ENCODE measurements around the gene PCMTD2. TPM values are rescaled to one million over a fixed set of nuclear protein-coding genes. Genes with fewer than 3 reads are reported as not detected.

PCMTD2 gene
- 10 to 100 TPM; 36.5 to 54.8 (median 44.5) TPM for total RNA-seq

DNA sequence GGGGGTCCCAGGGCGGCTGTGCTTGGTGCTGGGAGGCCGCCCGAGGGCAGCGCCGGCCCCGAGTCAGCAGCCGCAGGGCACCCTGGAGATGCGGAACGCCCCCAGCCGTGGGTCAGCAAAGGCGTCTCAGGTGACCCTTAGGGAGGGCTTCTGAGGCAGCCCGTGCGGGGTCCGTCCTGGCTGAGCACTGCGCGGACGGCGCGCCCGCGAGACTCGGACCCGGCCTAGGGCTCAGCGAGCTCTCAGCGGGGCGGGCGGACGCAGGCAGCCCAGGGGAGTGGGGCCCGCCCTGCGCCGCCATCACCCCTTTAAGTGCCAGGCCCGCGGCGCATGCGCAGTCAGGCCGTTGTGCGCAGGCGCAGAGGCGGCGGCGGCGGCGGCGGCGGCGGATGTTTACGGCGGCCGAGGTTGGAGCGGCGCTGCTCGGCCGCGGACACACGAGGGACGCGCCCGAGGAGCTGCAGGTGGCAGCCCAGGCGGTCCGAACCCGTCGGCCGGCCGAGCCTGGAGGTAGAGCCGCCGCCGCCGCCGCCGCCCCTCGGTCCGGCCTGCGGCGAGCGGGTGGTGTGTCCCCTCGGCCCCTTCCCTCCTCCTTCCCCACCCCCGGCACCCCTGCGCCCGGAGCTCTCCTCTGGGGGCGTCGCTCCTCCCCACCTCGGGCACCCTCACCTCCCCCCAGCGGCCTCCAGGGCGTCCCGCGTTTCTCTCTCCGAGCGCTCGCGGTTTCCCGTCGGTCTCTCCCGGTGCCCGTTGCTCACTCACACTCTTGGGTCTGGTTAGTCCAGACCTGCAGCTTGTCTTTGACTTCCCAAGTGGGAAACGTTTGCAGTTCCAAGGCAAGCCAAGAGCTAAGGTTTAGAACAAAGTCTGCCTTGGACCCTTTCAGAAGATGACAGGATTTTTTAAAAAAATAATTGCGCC lies at the start of gene PCMTD2:
TSS of gene PCMTD2 (plus strand) at position 388 of the 921 bp plus-strand sequence. CDS start 4,218 bp downstream, outside the sequence.
- Histone ChIP-seq H3K36me3 (peaks cover 0 to 5% (median 0%) of the 10 kb centered on the region in 4 donors), H3K4me3 (peak within 1 kb of the TSS; percentile 67 to 94 (median 88)), H3K4me1 (peaks cover 31 to 51% (median 40%) of the 10 kb centered on the region in 4 donors), H3K9me3 (no peaks in the 10 kb centered on the region), H3K27me3 (peaks cover 0 to 11% (median 0%) of the 10 kb centered on the region in 4 donors), H3K27ac (replicated peaks in 1 of 4) (peak within 1 kb of the TSS; percentile 82 to 94 (median 88))
- WGBS: under 1% methylated on average over 31 of the region's 96 CpGs
- TF ChIP-seq CTCF (IDR thresholded peaks at IDR 0.05) (peak in 1 of 3 experiments; percentile 10), POLR2AphosphoS5 (IDR thresholded peaks at IDR 0.05) (peak; percentile 64 to 82), EP300 (IDR thresholded peaks at IDR 0.05) (no peak)
- intact Hi-C loops (cut with DNase I): no loop called here
- DNase-seq (ENCODE audit: extremely low spot score): peak; percentile 94

- intact Hi-C loops (cut with DNase I): no loop called here
- no peak for DNase-seq (ENCODE audit: extremely low spot score)
- Histone ChIP-seq H3K27me3 (peaks cover 0 to 31% (median 0%) of the 10 kb centered on the region in 4 donors), H3K4me1 (no peaks in the 10 kb centered on the region), H3K4me3 (no peak overlapping the region), H3K9me3 (no peaks in the 10 kb centered on the region), H3K27ac (replicated peaks in 1 of 4) (no peak overlapping the region), H3K36me3 (no peaks in the 10 kb centered on the region)
- no peak for TF ChIP-seq CTCF (IDR thresholded peaks at IDR 0.05)
- no peak for TF ChIP-seq POLR2AphosphoS5 (IDR thresholded peaks at IDR 0.05)
- no peak for TF ChIP-seq EP300 (IDR thresholded peaks at IDR 0.05)
- no peak for TF ChIP-seq POLR2A (IDR thresholded peaks at IDR 0.05; ENCODE audit: low read depth)
- 86% methylated on average over 7 of the region's 8 CpGs for WGBS
Observed at GRCh38 chr20:64206614-64207013, 48.9 kb upstream of the PCMTD2 start.

DNA sequence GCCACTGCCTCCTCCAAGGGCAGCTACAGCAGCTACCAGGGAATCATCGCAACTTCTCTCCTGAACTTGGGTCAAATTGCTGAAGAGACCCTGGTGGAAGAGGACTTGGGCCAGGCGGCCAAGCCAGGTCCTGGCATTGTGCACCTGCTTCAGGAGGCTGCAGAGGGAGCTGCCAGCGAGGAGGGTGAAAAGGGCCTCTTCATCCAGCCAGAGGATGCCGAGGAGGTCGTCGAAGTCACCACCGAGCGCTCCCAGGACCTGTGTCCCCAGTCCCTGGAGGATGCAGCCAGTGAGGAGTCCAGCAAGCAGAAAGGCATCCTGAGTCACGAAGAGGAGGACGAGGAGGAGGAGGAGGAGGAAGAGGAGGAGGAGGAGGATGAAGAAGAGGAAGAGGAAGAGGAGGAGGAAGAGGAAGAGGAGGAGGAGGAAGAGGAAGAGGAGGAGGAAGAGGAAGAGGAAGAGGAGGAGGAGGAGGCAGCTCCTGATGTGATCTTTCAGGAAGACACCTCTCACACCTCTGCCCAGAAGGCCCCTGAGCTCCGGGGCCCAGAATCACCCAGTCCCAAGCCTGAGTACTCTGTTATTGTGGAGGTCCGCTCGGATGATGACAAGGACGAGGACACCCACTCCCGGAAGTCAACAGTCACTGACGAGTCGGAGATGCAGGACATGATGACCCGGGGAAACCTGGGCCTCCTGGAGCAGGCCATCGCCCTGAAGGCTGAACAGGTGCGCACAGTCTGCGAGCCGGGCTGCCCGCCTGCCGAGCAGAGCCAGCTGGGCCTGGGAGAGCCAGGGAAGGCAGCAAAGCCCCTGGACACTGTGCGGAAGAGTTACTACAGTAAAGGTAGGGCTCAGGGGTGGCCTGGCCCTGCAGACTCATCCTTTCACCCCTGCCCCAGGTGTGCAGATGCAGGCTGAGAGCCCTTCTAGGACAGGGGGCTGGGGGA lies 47.6 kb upstream of the PCMTD2 start:
- peaks cover 0 to 26% (median 0%) of the 10 kb centered on the region in 4 donors for H3K27me3 ChIP-seq
- WGBS: 91% methylated on average over 25 of the region's 25 CpGs
- H3K36me3 ChIP-seq: no peaks in the 10 kb centered on the region
- H3K4me1 ChIP-seq: peaks cover 9 to 13% (median 11%) of the 10 kb centered on the region in 4 donors
- TF ChIP-seq CTCF (IDR thresholded peaks at IDR 0.05): no peak
- no peak for TF ChIP-seq POLR2AphosphoS5 (IDR thresholded peaks at IDR 0.05)
- TF ChIP-seq POLR2A (IDR thresholded peaks at IDR 0.05; ENCODE audit: low read depth): no peak
- TF ChIP-seq EP300 (IDR thresholded peaks at IDR 0.05): no peak
- H3K9me3 ChIP-seq: no peaks in the 10 kb centered on the region
- DNase-seq (ENCODE audit: extremely low spot score): no peak
- H3K27ac ChIP-seq (replicated peaks in 1 of 4): no peak overlapping the region
- intact Hi-C loops (cut with DNase I): no loop called here
- H3K4me3 ChIP-seq: no peak overlapping the region

DNA sequence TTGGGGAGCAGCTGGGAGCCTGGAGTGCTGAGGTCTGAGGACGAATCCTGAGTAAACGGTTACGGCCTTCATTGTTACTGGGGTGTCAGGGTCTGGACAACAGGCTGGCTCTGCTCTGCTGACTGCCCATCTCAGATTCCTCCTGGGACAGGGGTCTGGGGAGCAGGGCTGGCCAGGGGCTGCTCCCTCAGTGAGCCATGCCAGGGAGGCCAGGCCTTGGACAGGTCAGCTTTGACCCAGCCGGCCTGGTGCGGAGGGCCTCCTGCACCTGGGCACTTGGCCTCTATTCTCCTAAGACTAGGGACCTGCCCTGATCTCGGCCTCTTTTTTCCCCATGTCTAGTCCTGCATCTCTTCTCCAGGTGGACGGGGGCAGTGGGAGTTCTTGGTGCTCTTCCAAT lies 46.4 kb upstream of the PCMTD2 start:
- Histone ChIP-seq H3K4me3 (no peak overlapping the region), H3K4me1 (peaks cover 21 to 25% (median 23%) of the 10 kb centered on the region in 4 donors), H3K36me3 (no peaks in the 10 kb centered on the region), H3K9me3 (no peaks in the 10 kb centered on the region), H3K27ac (replicated peaks in 1 of 4) (no peak overlapping the region), H3K27me3 (peaks cover 0 to 22% (median 0%) of the 10 kb centered on the region in 4 donors)
- no peak for DNase-seq (ENCODE audit: extremely low spot score)
- TF ChIP-seq POLR2A (IDR thresholded peaks at IDR 0.05; ENCODE audit: low read depth): no peak
- TF ChIP-seq POLR2AphosphoS5 (IDR thresholded peaks at IDR 0.05): no peak
- TF ChIP-seq CTCF (IDR thresholded peaks at IDR 0.05): no peak
- no peak for TF ChIP-seq EP300 (IDR thresholded peaks at IDR 0.05)
- intact Hi-C loops (cut with DNase I): no loop called here
- 72% methylated on average over 5 of the region's 7 CpGs for WGBS
